Glutamatergic neuron (in vitro differentiated cells): ENCODE results near the gene CLDN12. TPM values are rescaled to one million over a fixed set of nuclear protein-coding genes. Genes with fewer than 3 reads are reported as not detected.

Source experiments
- DNase-seq: peaks from one replicate; pipeline ENCODE4 v3.0.0; 2022
- H3K27ac Mint-ChIP-seq: one replicate; pipeline ENCODE4 v1.8.0; 2020; ENCODE audit warnings: mild to moderate bottlenecking, mixed read lengths, inconsistent platforms; ENCODE audit not compliant: unreplicated experiment
- H3K27me3 Mint-ChIP-seq: one replicate; pipeline ENCODE4 v1.8.0; 2020; ENCODE audit warnings: mild to moderate bottlenecking, moderate library complexity, mixed read lengths, inconsistent platforms; ENCODE audit not compliant: unreplicated experiment
- H3K36me3 Mint-ChIP-seq: one replicate; pipeline ENCODE4 v1.8.0; 2020; ENCODE audit warnings: mild to moderate bottlenecking, mixed read lengths, inconsistent platforms; ENCODE audit not compliant: unreplicated experiment
- H3K4me1 Mint-ChIP-seq: one replicate; pipeline ENCODE4 v1.8.0; 2020; ENCODE audit warnings: mild to moderate bottlenecking, low read depth, mixed read lengths, inconsistent platforms; ENCODE audit not compliant: unreplicated experiment
- H3K4me3 Mint-ChIP-seq: one replicate; pipeline ENCODE4 v1.8.0; 2020; ENCODE audit warnings: mild to moderate bottlenecking, mixed read lengths, inconsistent platforms; ENCODE audit not compliant: unreplicated experiment
- H3K9me3 Mint-ChIP-seq: one replicate; pipeline ENCODE4 v1.8.0; 2020; ENCODE audit warnings: mild to moderate bottlenecking, moderate library complexity, mixed read lengths, inconsistent platforms; ENCODE audit not compliant: unreplicated experiment
- total RNA-seq: library from RNA; stranded (reverse); fragmentation: NEBNext Ultra II Directional; extraction: Animal tissue kit (Norgen Biotek cat#: 25700); gene quantifications from one replicate; pipeline ENCODE4 v1.2.1, GENCODE V29; 2021; ENCODE audit not compliant: unreplicated experiment
- TF ChIP-seq, protein P1 (sequence below): fragments of 200-600 bp; sonication (generic); IDR thresholded peaks from one replicate; pipeline ENCODE4 v1.5.0; 2021; ENCODE audit not compliant: partially characterized antibody, unreplicated experiment

Gene CLDN12
- total RNA-seq, 1 donor from 2014 or later = 53.9 TPM

GRCh38 chr7:90387470-90388240 lies 15.6 kb upstream of the CLDN12 start:
- no peaks in the 10 kb centered on the region for H3K9me3 Mint-ChIP-seq
- H3K36me3 Mint-ChIP-seq = no peaks in the 10 kb centered on the region
- TF ChIP-seq, protein P1, sequence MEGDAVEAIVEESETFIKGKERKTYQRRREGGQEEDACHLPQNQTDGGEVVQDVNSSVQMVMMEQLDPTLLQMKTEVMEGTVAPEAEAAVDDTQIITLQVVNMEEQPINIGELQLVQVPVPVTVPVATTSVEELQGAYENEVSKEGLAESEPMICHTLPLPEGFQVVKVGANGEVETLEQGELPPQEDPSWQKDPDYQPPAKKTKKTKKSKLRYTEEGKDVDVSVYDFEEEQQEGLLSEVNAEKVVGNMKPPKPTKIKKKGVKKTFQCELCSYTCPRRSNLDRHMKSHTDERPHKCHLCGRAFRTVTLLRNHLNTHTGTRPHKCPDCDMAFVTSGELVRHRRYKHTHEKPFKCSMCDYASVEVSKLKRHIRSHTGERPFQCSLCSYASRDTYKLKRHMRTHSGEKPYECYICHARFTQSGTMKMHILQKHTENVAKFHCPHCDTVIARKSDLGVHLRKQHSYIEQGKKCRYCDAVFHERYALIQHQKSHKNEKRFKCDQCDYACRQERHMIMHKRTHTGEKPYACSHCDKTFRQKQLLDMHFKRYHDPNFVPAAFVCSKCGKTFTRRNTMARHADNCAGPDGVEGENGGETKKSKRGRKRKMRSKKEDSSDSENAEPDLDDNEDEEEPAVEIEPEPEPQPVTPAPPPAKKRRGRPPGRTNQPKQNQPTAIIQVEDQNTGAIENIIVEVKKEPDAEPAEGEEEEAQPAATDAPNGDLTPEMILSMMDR = no peak
- no peak for DNase-seq
- H3K4me3 Mint-ChIP-seq = no peak overlapping the region
- H3K27ac Mint-ChIP-seq = no peak overlapping the region
- no peaks in the 10 kb centered on the region for H3K4me1 Mint-ChIP-seq
- H3K27me3 Mint-ChIP-seq = no peaks in the 10 kb centered on the region

DNA sequence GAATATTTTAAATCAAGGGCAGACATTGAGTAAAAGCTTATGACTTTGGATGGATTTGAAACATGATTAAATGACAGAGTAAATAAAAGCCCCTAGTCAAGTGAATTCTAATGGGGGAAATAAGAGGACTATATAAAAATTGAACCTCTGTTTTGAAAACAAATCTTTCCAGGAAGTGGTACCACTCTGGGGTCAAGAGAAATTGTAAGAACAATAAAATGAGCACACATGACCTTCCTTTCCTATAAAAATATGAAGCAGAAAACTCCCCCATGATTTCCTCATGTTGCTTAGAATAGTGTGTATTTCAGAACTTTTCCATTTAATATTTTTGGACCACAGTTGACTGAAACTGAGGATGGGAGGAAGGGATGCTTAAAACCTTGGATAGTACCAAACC lies 12.3 kb upstream of the CLDN12 start:
- no peak for DNase-seq
- Mint-ChIP-seq H3K27me3 (no peaks in the 10 kb centered on the region), H3K4me3 (no peak overlapping the region), H3K4me1 (no peaks in the 10 kb centered on the region), H3K36me3 (no peaks in the 10 kb centered on the region), H3K9me3 (peaks cover 2% of the 10 kb centered on the region), H3K27ac (no peak overlapping the region)
- TF ChIP-seq, protein P1 = no peak

GRCh38 chr7:90391488-90391887 lies 11.8 kb upstream of the CLDN12 start:
- Mint-ChIP-seq H3K9me3 (peaks cover 2% of the 10 kb centered on the region), H3K27ac (no peak overlapping the region), H3K27me3 (no peaks in the 10 kb centered on the region), H3K4me1 (no peaks in the 10 kb centered on the region), H3K36me3 (no peaks in the 10 kb centered on the region), H3K4me3 (no peak overlapping the region)
- DNase-seq = no peak
- TF ChIP-seq, protein P1 = no peak

DNA sequence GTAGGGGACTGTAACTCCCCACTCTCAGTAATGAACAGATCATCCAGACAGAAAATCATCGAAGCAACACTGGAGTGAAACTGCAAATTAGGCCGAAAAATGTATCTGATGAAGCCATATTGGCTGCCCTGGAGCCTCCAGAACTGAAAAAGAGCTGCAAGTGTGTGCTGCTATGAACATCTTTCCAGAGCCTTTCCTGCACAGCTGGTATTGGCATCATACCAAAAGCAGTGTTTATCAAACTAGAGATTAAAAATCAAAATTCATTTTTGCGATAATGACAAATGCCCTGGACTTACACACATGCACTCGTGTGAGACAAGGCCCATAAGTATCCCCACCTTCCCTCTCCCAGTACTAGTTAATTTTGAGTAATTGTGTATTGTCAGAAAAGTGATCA lies 6.8 kb upstream of the CLDN12 start:
- DNase-seq = no peak
- Mint-ChIP-seq H3K27me3 (no peaks in the 10 kb centered on the region), H3K36me3 (no peaks in the 10 kb centered on the region)

DNA sequence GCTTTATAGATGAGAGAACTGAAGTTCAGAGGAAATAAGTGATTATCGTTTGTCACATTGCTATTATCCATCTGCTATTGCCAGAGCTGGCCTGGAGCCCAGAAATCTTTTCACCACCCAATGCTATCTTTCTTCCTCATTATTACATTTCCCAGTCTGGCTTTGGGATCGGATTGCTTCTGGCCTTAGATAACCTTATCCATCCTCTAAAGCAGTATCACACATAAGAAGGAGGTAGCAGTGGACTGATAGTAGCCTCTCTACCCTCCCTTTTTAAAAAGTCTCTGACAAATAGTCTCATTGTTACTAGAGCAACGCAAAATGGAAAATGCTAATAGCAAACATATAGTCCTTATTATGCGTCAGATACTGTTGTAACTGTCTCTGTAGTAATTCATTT lies 1.3 kb upstream of the CLDN12 start:
- peaks cover 2% of the 10 kb centered on the region for H3K27me3 Mint-ChIP-seq
- H3K4me3 Mint-ChIP-seq = no peak overlapping the region
- no peak for DNase-seq
- no peak overlapping the region for H3K27ac Mint-ChIP-seq
- no peaks in the 10 kb centered on the region for H3K4me1 Mint-ChIP-seq
- H3K36me3 Mint-ChIP-seq = no peaks in the 10 kb centered on the region
- TF ChIP-seq, protein P1 = no peak
- H3K9me3 Mint-ChIP-seq = peaks cover 3% of the 10 kb centered on the region

More for the DNA sequence above, 6.8 kb upstream of the CLDN12 start:
- no peak overlapping the region for H3K4me3 Mint-ChIP-seq
- no peak overlapping the region for H3K27ac Mint-ChIP-seq
- no peaks in the 10 kb centered on the region for H3K4me1 Mint-ChIP-seq
- H3K9me3 Mint-ChIP-seq = peaks cover 2% of the 10 kb centered on the region
- TF ChIP-seq, protein P1 = no peak
